IMR-90 (cell line): Measurements from ENCODE around the gene KRT6B. TPM values are rescaled to one million over a fixed set of nuclear protein-coding genes. Genes with fewer than 3 reads are reported as not detected.
A peak's percentile ranks its signal among the peaks of the same experiment; 100 is the strongest.

ENCODE experiments used
- ATAC-seq: fragments of 200-7000 bp; cut with Tn5 transposase; 2 replicates; pipeline ENCODE4 v1.9.1; 2020; ENCODE audit warnings: low read depth, mild to moderate bottlenecking, moderate library complexity
- BruUV-seq: library from RNA; stranded (reverse); fragments of 400-500 nt; replicated peaks from 2 replicates; lab custom pipeline; 2021; lab: Mats Ljungman, UMichigan
- CTCF ChIA-PET: fragments of 300-600 bp; formaldehyde crosslinking; extraction: SDS; loops from one replicate; lab custom pipeline; 2021; ENCODE audit warnings: antibody characterized with exemption; lab: Yijun Ruan, JAX
- POLR2A ChIA-PET: fragments of 300-600 bp; sonication (Branson Sonifier 250); formaldehyde crosslinking; loops from one replicate; lab custom pipeline; 2022; ENCODE audit warnings: antibody characterized with exemption; ENCODE audit not compliant: unreplicated experiment; lab: Charles Lee
- DNase-seq: peaks from one replicate; pipeline ENCODE4 v3.0.0; 2013
- H2AFZ ChIP-seq: replicated peaks from 2 replicates; pipeline ENCODE3; 2013; ENCODE audit warnings: low read length, mild to moderate bottlenecking; ENCODE audit not compliant: poor library complexity
- H2AK5ac ChIP-seq: 2 replicates; pipeline ENCODE4 v1.6.1; 2013; ENCODE audit warnings: low read depth, low read length, inconsistent platforms
- H2AK9ac ChIP-seq: replicated peaks from 2 replicates; pipeline ENCODE3; 2013; ENCODE audit warnings: mild to moderate bottlenecking, low read depth, low read length, moderate library complexity; ENCODE audit not compliant: poor library complexity
- H2BK120ac ChIP-seq: 2 replicates; pipeline ENCODE4 v1.6.1; 2013; ENCODE audit warnings: low read depth, low read length, inconsistent platforms
- H2BK15ac ChIP-seq: 3 replicates; pipeline ENCODE4 v1.6.1; 2013; ENCODE audit warnings: low read depth, low read length, inconsistent platforms
- H2BK20ac ChIP-seq: 2 replicates; pipeline ENCODE4 v1.6.1; 2013; ENCODE audit warnings: low read depth, mild to moderate bottlenecking, inconsistent platforms, low read length, moderate library complexity
- H2BK5ac ChIP-seq: 2 replicates; pipeline ENCODE4 v1.6.1; 2013; ENCODE audit warnings: mild to moderate bottlenecking, low read depth, low read length, inconsistent platforms; ENCODE audit not compliant: poor library complexity, severe bottlenecking
- H3K14ac ChIP-seq: replicated peaks from 2 replicates; pipeline ENCODE4 v1.6.1; 2013; ENCODE audit warnings: low read depth, low read length, inconsistent platforms
- H3K18ac ChIP-seq: 2 replicates; pipeline ENCODE4 v1.6.1; 2013; ENCODE audit warnings: low read depth, low read length, control low read depth
- H3K23ac ChIP-seq: 2 replicates; pipeline ENCODE4 v1.6.1; 2013; ENCODE audit warnings: low read depth, low read length, inconsistent platforms
- H3K27ac ChIP-seq: 2 replicates; pipeline ENCODE4 v1.5.1; 2013; ENCODE audit warnings: mild to moderate bottlenecking, control low read depth, low read length; ENCODE audit not compliant: insufficient read depth
- H3K27me3 ChIP-seq: 2 replicates; pipeline ENCODE4 v1.6.1; 2013; ENCODE audit warnings: low read length; ENCODE audit not compliant: control insufficient read depth, insufficient read depth
- H3K36me3 ChIP-seq: 2 replicates; pipeline ENCODE4 v1.6.1; 2013; ENCODE audit warnings: low read length, mixed read lengths; ENCODE audit not compliant: control insufficient read depth, insufficient read depth
- H3K4ac ChIP-seq: 2 replicates; pipeline ENCODE4 v1.6.1; 2013; ENCODE audit warnings: low read depth, low read length, inconsistent platforms
- H3K4me1 ChIP-seq: 2 replicates; pipeline ENCODE4 v1.6.1; 2013; ENCODE audit warnings: low read length, mixed read lengths; ENCODE audit not compliant: control insufficient read depth, insufficient read depth
- H3K4me2 ChIP-seq: 2 replicates; pipeline ENCODE4 v1.6.1; 2013; ENCODE audit warnings: low read depth, mild to moderate bottlenecking, control low read depth, low read length, moderate library complexity
- H3K4me3 ChIP-seq: 2 replicates; pipeline ENCODE4 v1.5.1; 2013; ENCODE audit warnings: low read depth, mild to moderate bottlenecking, control low read depth, low read length, moderate library complexity; ENCODE audit not compliant: insufficient read depth
- H3K56ac ChIP-seq: 2 replicates; pipeline ENCODE4 v1.6.1; 2013; ENCODE audit warnings: low read length, inconsistent platforms; ENCODE audit not compliant: insufficient read depth; ENCODE audit errors: extremely low read depth
- H3K79me1 ChIP-seq, 2 experiments: 2 replicates each; pipeline ENCODE4 v1.6.1; 2013; ENCODE audit warnings: low read length in 2 of 2, inconsistent platforms in 1 of 2, low read depth in 1 of 2
- H3K9ac ChIP-seq: 2 replicates; pipeline ENCODE4 v1.6.1; 2013; ENCODE audit warnings: low read depth, low read length, control low read depth
- H3K9me1 ChIP-seq: 2 replicates; pipeline ENCODE4 v1.6.1; 2013; ENCODE audit warnings: low read length, inconsistent platforms; ENCODE audit not compliant: insufficient read depth
- H3K9me3 ChIP-seq: 2 replicates; pipeline ENCODE4 v1.6.1; 2013; ENCODE audit warnings: low read length; ENCODE audit not compliant: control insufficient read depth, insufficient read depth
- H4K20me1 ChIP-seq: 2 replicates; pipeline ENCODE4 v1.6.1; 2013; ENCODE audit warnings: low read length, inconsistent platforms; ENCODE audit not compliant: insufficient read depth
- H4K5ac ChIP-seq: 2 replicates; pipeline ENCODE4 v1.6.1; 2013; ENCODE audit warnings: mild to moderate bottlenecking, low read depth, low read length, control low read depth
- H4K8ac ChIP-seq, 2 experiments: 2 replicates each; pipeline ENCODE4 v1.6.1; 2013; ENCODE audit warnings: low read depth in 2 of 2, low read length in 2 of 2, control low read depth in 1 of 2, inconsistent platforms in 1 of 2
- H4K91ac ChIP-seq: 2 replicates; pipeline ENCODE4 v1.6.1; 2013; ENCODE audit warnings: low read depth, low read length, inconsistent platforms; ENCODE audit not compliant: insufficient read depth
- RAD21 ChIP-seq: IDR thresholded peaks from 2 replicates; pipeline ENCODE4 v1.6.1; 2012; ENCODE audit warnings: low read length, improper control_type of control experiment
- WGBS, 2 experiments: methylation state at CpG; one replicate each; pipeline versions ENCODE4 v1.1.5 to v1.1.7; 2013; ENCODE audit warnings: missing lambda C conversion rate in 2 of 2; ENCODE audit not compliant: insufficient read length in 1 of 2; ENCODE audit errors: extremely low coverage in 2 of 2; 5-methylcytosine and 5-hydroxymethylcytosine counted together
- dilution Hi-C: fragments of 300-500 bp; cut with HindIII; formaldehyde crosslinking; loops from one replicate; pipeline ENCODE4 v1.14.3; 2018; ENCODE audit warnings: low sequenced_read_pairs; ENCODE audit not compliant: unreplicated experiment
- in situ Hi-C: fragments of 300-500 bp; cut with MboI; formaldehyde crosslinking; loops from 3 replicates; pipeline ENCODE4 v1.14.3; 2019; ENCODE audit warnings: low sequenced_read_pairs, inconsistent platforms, mixed read lengths
- intact Hi-C: fragments of 100-400 bp; cut with micrococcal nuclease; formaldehyde crosslinking; loops from 2 replicates; pipeline ENCODE4 v1.10.0; 2022
- polyA plus RNA-seq, 3 experiments: library from polyadenylated mRNA; depleted of rRNA; stranded (reverse); fragments of >200 nt; gene quantifications; 2 replicates each; pipeline ENCODE4 v1.2.3, GENCODE V29; 2012; ENCODE audit warnings: low replicate concordance in 1 of 3
- total RNA-seq: library from RNA; depleted of rRNA; stranded (reverse); fragments of >200 nt; gene quantifications from 2 replicates; pipeline ENCODE4 v1.2.3, GENCODE V29; 2012
- TF ChIP-seq, protein P1 (sequence below): conservative IDR thresholded peaks from 2 replicates; pipeline ENCODE4 v1.5.1; 2012; ENCODE audit warnings: mild to moderate bottlenecking, low read depth, low read length, improper control_type of control experiment

KRT6B gene
- total and polyA plus RNA-seq, 2 of the 4 experiments (the other 2 are of a cell fraction), result not detected

GRCh38 chr12:52440821-52441319, 11.1 kb downstream of the KRT6B start:
- Histone ChIP-seq H3K4ac (no peak overlapping the region), H2AFZ (no peak overlapping the region), H3K18ac (no peak overlapping the region), H3K4me2 (no peak overlapping the region), H4K91ac (no peak overlapping the region; the same call in 1 of the 2 replicates), H4K5ac (no peak overlapping the region), H2AK9ac (no peak overlapping the region), H3K79me1 (no peaks in the 10 kb centered on the region), H2BK20ac (no peak overlapping the region), H3K4me3 (no peak overlapping the region), H3K9ac (no peak overlapping the region), H3K14ac (no peak overlapping the region), H3K4me1 (no peaks in the 10 kb centered on the region; the same call in 1 of the 2 replicates), H4K8ac (no peak overlapping the region; a peak in 1 of 4 replicates), H2AK5ac (no peak overlapping the region; the same call in 1 of the 2 replicates), H2BK5ac (peak overlapping the region; percentile 38), H3K27me3 (peaks cover 9% of the 10 kb centered on the region; the same call in 1 of the 2 replicates), H2BK120ac (no peak overlapping the region), H3K36me3 (no peaks in the 10 kb centered on the region), H3K9me1 (no peaks in the 10 kb centered on the region), H4K20me1 (no peaks in the 10 kb centered on the region), H3K27ac (no peak overlapping the region), H2BK15ac (no peak overlapping the region), H3K9me3 (no peaks in the 10 kb centered on the region), H3K23ac (no peak overlapping the region), H3K56ac (no peak overlapping the region)
- no TSS peak for BruUV-seq
- CTCF ChIA-PET, result interaction anchor here (0.5 to 1.0 kb wide), 2 partner anchors 12 to 162 kb away, joined by 3 read pairs; no protein-coding TSS in a partner anchor
- ATAC-seq (no peak), DNase-seq (peak; percentile 53)
- POLR2A ChIA-PET, result no interaction called here
- TF ChIP-seq, protein P1, sequence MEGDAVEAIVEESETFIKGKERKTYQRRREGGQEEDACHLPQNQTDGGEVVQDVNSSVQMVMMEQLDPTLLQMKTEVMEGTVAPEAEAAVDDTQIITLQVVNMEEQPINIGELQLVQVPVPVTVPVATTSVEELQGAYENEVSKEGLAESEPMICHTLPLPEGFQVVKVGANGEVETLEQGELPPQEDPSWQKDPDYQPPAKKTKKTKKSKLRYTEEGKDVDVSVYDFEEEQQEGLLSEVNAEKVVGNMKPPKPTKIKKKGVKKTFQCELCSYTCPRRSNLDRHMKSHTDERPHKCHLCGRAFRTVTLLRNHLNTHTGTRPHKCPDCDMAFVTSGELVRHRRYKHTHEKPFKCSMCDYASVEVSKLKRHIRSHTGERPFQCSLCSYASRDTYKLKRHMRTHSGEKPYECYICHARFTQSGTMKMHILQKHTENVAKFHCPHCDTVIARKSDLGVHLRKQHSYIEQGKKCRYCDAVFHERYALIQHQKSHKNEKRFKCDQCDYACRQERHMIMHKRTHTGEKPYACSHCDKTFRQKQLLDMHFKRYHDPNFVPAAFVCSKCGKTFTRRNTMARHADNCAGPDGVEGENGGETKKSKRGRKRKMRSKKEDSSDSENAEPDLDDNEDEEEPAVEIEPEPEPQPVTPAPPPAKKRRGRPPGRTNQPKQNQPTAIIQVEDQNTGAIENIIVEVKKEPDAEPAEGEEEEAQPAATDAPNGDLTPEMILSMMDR, result no peak
- no peak for TF ChIP-seq RAD21
- dilution Hi-C loops, result no loop called here
- no CpG with 5 or more reads among the region's 5 CpGs for WGBS, 2 experiments
- in situ Hi-C loops, result no loop called here
- intact Hi-C loops, result no loop called here
